ENCODE measurements around the gene PGBD5. TPM values are rescaled to one million over a fixed set of nuclear protein-coding genes. Genes with fewer than 3 reads are reported as not detected.

Gene PGBD5
- total RNA-seq, 1 donor from 2014 or later: 14.7 TPM

DNA sequence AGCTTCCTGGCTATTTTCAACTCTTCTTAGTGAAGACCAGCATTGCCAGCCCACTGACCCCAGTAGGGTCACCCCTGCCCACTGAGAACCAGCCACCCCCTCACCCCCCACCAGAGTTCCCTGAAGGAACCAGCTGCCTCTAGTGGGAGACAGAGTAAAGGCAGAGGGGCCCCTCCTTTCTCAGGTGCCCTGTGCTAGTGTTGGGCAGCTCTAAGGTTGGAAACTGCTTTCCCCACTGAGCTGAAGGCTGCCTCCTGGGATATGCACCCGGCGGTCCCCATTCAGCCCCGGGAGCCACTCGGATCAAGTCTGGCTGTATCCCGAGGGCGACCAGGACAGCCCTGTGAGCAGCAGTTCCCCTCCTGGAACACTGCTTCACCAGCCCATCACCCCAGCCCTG is 111.0 kb downstream of the PGBD5 start:
- Histone ChIP-seq H3K4me2 (ENCODE audit: low read length) (no peak overlapping the region), H3K27me3 (ENCODE audit: insufficient read depth, low read length) (peaks cover 6% of the 10 kb centered on the region), H3K4me3 (ENCODE audit: insufficient read depth, low read depth, low read length) (no peak overlapping the region), H3K79me2 (ENCODE audit: insufficient read depth, low read length) (no peaks in the 10 kb centered on the region), H3K36me3 (ENCODE audit: insufficient read depth, low read length) (no peaks in the 10 kb centered on the region), H3K27ac (ENCODE audit: low read depth, low read length) (no peak overlapping the region), H3K4me1 (ENCODE audit: insufficient read depth, low read length) (no peaks in the 10 kb centered on the region), H3K9ac (ENCODE audit: low read length) (no peak overlapping the region), H3K9me3 (ENCODE audit: insufficient read depth, low read depth, low read length) (no peaks in the 10 kb centered on the region), H4K20me1 (ENCODE audit: insufficient read depth, low read length) (no peaks in the 10 kb centered on the region), H2AFZ (ENCODE audit: low read depth, low read length) (no peak overlapping the region)
- FAIRE-seq (no peak), DNase-seq (ENCODE audit: low read depth) (no peak)
- peaks cover 7% of the 10 kb centered on the region for H3K27me3 Mint-ChIP-seq (ENCODE audit: low read depth, unreplicated experiment)
- peaks cover 8% of the 10 kb centered on the region for H3K4me1 Mint-ChIP-seq (ENCODE audit: low read depth, unreplicated experiment)
- no peaks in the 10 kb centered on the region for H3K9me3 Mint-ChIP-seq (ENCODE audit: unreplicated experiment)
- H3K4me3 Mint-ChIP-seq (ENCODE audit: unreplicated experiment): no peak overlapping the region
- TF ChIP-seq CTCF (IDR thresholded peaks at IDR 0.05; ENCODE audit: insufficient read depth, low read depth, low read length) (no peak), EZH2 (IDR thresholded peaks at IDR 0.05; ENCODE audit: insufficient read depth, low read length) (no peak)
- H3K27ac Mint-ChIP-seq (ENCODE audit: unreplicated experiment): no peak overlapping the region
- peaks cover 11% of the 10 kb centered on the region for H3K36me3 Mint-ChIP-seq (ENCODE audit: low read depth, unreplicated experiment)

DNA sequence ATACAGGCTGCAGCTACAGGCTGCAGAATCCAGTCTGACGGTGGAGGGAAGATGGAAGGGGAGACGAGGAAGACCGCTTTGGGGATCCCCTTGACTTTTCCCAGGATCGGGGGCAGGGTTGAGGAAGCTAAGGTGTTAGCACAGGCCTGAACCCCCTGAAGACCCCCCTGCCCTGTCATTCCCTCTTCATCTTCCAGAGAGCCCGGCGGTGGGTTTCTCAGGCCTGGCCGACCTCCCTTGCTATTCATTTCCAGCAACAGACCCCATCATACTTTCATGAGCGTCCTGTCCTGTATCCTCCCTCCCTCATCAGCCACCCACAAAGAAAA is 112.0 kb downstream of the PGBD5 start:
- Mint-ChIP-seq H3K27me3 (ENCODE audit: low read depth, unreplicated experiment) (peaks cover 7% of the 10 kb centered on the region), H3K4me1 (ENCODE audit: low read depth, unreplicated experiment) (peaks cover 8% of the 10 kb centered on the region), H3K4me3 (ENCODE audit: unreplicated experiment) (no peak overlapping the region), H3K27ac (ENCODE audit: unreplicated experiment) (no peak overlapping the region), H3K9me3 (ENCODE audit: unreplicated experiment) (no peaks in the 10 kb centered on the region), H3K36me3 (ENCODE audit: low read depth, unreplicated experiment) (peaks cover 3% of the 10 kb centered on the region)
- Histone ChIP-seq H3K4me2 (ENCODE audit: low read length) (no peak overlapping the region), H3K36me3 (ENCODE audit: insufficient read depth, low read length) (no peaks in the 10 kb centered on the region), H4K20me1 (ENCODE audit: insufficient read depth, low read length) (no peaks in the 10 kb centered on the region), H3K4me3 (ENCODE audit: insufficient read depth, low read depth, low read length) (no peak overlapping the region), H3K4me1 (ENCODE audit: insufficient read depth, low read length) (no peaks in the 10 kb centered on the region), H3K9me3 (ENCODE audit: insufficient read depth, low read depth, low read length) (no peaks in the 10 kb centered on the region), H3K9ac (ENCODE audit: low read length) (no peak overlapping the region), H3K79me2 (ENCODE audit: insufficient read depth, low read length) (no peaks in the 10 kb centered on the region), H3K27me3 (ENCODE audit: insufficient read depth, low read length) (peaks cover 8% of the 10 kb centered on the region), H3K27ac (ENCODE audit: low read depth, low read length) (no peak overlapping the region), H2AFZ (ENCODE audit: low read depth, low read length) (no peak overlapping the region)
- DNase-seq (ENCODE audit: low read depth) (no peak), FAIRE-seq (no peak)
- no peak for TF ChIP-seq EZH2 (IDR thresholded peaks at IDR 0.05; ENCODE audit: insufficient read depth, low read length)
- TF ChIP-seq CTCF (IDR thresholded peaks at IDR 0.05; ENCODE audit: insufficient read depth, low read depth, low read length): no peak

DNA sequence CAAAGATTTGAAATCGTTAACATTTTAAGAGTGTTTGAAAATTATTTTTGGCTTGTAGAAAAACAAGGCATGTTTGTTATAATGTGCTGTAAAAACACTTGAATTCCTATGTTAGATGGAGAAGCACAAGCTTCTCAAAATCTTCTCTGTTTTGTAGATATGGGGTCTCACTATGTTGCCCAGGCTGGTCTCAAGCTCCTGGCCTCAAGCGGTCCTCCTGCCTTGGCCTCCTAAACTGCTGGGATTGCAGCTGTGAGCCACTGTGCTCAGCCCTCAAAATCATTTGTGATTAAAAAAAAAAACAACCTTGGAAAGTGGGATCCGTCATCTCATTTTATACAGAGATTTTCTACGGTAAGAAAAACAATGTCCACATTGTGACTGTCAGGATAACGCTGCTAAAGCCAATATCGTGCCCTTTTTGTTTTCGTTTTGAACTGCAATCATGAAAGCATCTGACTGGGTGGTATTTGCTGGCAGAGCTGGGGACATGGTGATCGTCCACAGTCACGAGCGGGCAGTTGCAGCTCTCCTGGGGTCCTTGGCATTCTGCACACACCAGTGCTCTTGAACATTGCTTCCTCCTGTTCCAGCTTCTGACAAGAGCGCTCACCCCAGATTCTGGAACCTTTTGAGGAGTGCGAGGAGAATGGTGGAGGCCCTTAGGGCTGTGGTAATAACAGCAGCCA is 112.5 kb downstream of the PGBD5 start:
- H2AFZ ChIP-seq (ENCODE audit: low read depth, low read length): no peak overlapping the region
- no peaks in the 10 kb centered on the region for H3K36me3 ChIP-seq (ENCODE audit: insufficient read depth, low read length)
- Mint-ChIP-seq H3K4me1 (ENCODE audit: low read depth, unreplicated experiment) (peaks cover 8% of the 10 kb centered on the region), H3K36me3 (ENCODE audit: low read depth, unreplicated experiment) (peaks cover 1% of the 10 kb centered on the region), H3K27me3 (ENCODE audit: low read depth, unreplicated experiment) (peaks cover 7% of the 10 kb centered on the region), H3K9me3 (ENCODE audit: unreplicated experiment) (no peaks in the 10 kb centered on the region), H3K27ac (ENCODE audit: unreplicated experiment) (no peak overlapping the region), H3K4me3 (ENCODE audit: unreplicated experiment) (no peak overlapping the region)
- H3K27ac ChIP-seq (ENCODE audit: low read depth, low read length): no peak overlapping the region
- no peaks in the 10 kb centered on the region for H4K20me1 ChIP-seq (ENCODE audit: insufficient read depth, low read length)
- H3K9me3 ChIP-seq (ENCODE audit: insufficient read depth, low read depth, low read length): no peaks in the 10 kb centered on the region
- FAIRE-seq: no peak
- no peak overlapping the region for H3K4me3 ChIP-seq (ENCODE audit: insufficient read depth, low read depth, low read length)
- no peaks in the 10 kb centered on the region for H3K79me2 ChIP-seq (ENCODE audit: insufficient read depth, low read length)
- H3K27me3 ChIP-seq (ENCODE audit: insufficient read depth, low read length): peaks cover 8% of the 10 kb centered on the region
- no peak for DNase-seq (ENCODE audit: low read depth)
- no peak overlapping the region for H3K4me2 ChIP-seq (ENCODE audit: low read length)
- H3K9ac ChIP-seq (ENCODE audit: low read length): no peak overlapping the region
- TF ChIP-seq EZH2 (IDR thresholded peaks at IDR 0.05; ENCODE audit: insufficient read depth, low read length) (no peak), CTCF (IDR thresholded peaks at IDR 0.05; ENCODE audit: insufficient read depth, low read depth, low read length) (no peak)
- no peaks in the 10 kb centered on the region for H3K4me1 ChIP-seq (ENCODE audit: insufficient read depth, low read length)

All from astrocyte (in vitro differentiated cells and primary cell).